Measurements from ENCODE around the gene GCGR. TPM values are rescaled to one million over a fixed set of nuclear protein-coding genes. Genes with fewer than 3 reads are reported as not detected.

The GCGR gene
- total and polyA plus RNA-seq, 2 experiments from 2014 or later: 0.17 to 0.23 TPM

DNA sequence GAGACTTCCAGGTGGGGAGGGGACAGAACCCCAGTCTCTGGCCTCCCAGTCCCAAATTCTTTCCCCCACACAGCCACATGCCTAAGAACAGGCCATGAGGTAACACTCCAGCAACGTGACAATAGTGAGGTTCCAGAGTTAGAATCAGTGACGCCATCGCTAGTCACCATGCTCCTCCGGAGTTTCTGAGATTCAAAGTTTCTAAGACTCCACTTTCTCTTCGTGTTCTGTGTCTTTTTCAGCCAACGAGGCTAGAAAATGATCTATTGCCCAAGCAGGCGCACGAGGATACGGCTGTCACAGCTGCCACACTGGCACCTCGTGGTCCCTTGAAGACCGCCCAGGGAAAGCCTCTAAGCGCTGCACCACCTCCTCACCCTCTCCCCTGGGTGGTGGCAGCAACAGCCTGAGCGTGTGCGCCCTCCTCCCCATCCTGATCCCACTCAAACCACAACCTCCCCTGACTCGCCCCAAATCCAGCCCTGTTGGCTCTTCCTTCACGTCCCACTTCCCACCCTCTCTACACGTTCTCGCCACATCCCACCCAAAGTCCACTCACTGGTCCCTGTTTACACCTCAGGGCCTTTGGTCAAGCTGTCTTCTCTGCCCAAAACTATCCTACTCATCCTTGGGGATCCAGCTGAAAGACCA lies 28.1 kb downstream of the GCGR start (continued):
- TF ChIP-seq EZH2phosphoT487 (IDR thresholded peaks at IDR 0.05; ENCODE audit: unreplicated experiment) (no peak), JUNB (IDR thresholded peaks at IDR 0.05; ENCODE audit: unreplicated experiment) (no peak)
- TF ChIP-seq, protein P1, sequence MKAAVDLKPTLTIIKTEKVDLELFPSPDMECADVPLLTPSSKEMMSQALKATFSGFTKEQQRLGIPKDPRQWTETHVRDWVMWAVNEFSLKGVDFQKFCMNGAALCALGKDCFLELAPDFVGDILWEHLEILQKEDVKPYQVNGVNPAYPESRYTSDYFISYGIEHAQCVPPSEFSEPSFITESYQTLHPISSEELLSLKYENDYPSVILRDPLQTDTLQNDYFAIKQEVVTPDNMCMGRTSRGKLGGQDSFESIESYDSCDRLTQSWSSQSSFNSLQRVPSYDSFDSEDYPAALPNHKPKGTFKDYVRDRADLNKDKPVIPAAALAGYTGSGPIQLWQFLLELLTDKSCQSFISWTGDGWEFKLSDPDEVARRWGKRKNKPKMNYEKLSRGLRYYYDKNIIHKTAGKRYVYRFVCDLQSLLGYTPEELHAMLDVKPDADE (IDR thresholded peaks at IDR 0.05): no peak

DNA sequence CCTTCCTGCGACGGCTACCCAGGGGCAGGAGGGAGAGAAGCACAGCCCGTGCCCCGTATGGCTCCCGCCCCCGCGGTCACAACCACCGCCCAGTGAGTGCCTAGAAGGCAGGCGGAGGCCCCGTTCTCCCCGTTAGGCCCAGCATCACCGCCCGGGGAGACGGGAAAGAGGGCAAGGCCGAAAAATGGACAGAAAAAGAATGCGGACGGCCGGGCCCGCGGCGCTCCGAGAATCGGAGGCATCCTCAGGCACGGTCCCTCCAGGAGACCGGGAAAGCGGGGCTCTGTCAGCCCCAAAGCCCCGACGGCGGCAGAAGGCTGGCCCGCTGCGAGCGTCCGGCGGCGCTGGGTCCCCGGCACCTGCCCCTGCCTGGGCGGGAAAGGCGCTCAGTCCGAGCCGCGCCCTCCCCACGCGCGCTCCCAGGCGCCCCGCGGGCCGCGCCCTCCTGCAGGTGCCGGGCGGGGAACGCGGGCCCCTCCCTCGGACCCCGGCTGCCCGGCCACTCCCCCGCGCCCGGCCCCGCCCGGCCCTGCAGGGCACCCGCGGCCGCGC lies 28.7 kb downstream of the GCGR start:
- Mint-ChIP-seq H3K36me3 (ENCODE audit: low read depth) (peaks cover 3% of the 10 kb centered on the region; the same call in 2 of the 3 replicates), H3K4me1 (peaks cover 20% of the 10 kb centered on the region), H3K27ac (no peak overlapping the region), H3K27me3 (ENCODE audit: insufficient read depth, low read depth, poor library complexity) (peaks cover 9% of the 10 kb centered on the region), H3K9me3 (no peaks in the 10 kb centered on the region), H3K4me3 (peak overlapping the region; percentile 87)
- DNase-seq (ENCODE audit: low spot score): peak; percentile 51
- H3K4me1 ChIP-seq (ENCODE audit: insufficient read depth): peaks cover 11% of the 10 kb centered on the region
- H3F3A ChIP-seq (replicated peaks; ENCODE audit: low read depth): peaks cover 21% of the 10 kb centered on the region; the same call in 1 of the 2 replicates
- no peaks in the 10 kb centered on the region; the same call in 1 of the 2 replicates for H4K20me1 ChIP-seq (replicated peaks; ENCODE audit: insufficient read depth)
- peak overlapping the region; percentile 84 for H3K4me3 ChIP-seq
- peaks cover 9% of the 10 kb centered on the region for H3K79me2 ChIP-seq (replicated peaks; ENCODE audit: insufficient read depth)
- no peaks in the 10 kb centered on the region for H3K27me3 ChIP-seq (ENCODE audit: insufficient read depth)
- H3K27ac ChIP-seq (ENCODE audit: low read depth): no peak overlapping the region
- no peak for TF ChIP-seq POLR2AphosphoS5 (IDR thresholded peaks at IDR 0.05; ENCODE audit: low read depth)
- no peak for TF ChIP-seq NANOG (IDR thresholded peaks at IDR 0.05; ENCODE audit: borderline replicate concordance)
- no peak for TF ChIP-seq JUNB (IDR thresholded peaks at IDR 0.05; ENCODE audit: unreplicated experiment)
- no peak for TF ChIP-seq EZH2phosphoT487 (IDR thresholded peaks at IDR 0.05; ENCODE audit: unreplicated experiment)
- TF ChIP-seq ZNF114 (CRISPR knock-in tag; IDR thresholded peaks at IDR 0.05): no peak
- TF ChIP-seq, protein P2, sequence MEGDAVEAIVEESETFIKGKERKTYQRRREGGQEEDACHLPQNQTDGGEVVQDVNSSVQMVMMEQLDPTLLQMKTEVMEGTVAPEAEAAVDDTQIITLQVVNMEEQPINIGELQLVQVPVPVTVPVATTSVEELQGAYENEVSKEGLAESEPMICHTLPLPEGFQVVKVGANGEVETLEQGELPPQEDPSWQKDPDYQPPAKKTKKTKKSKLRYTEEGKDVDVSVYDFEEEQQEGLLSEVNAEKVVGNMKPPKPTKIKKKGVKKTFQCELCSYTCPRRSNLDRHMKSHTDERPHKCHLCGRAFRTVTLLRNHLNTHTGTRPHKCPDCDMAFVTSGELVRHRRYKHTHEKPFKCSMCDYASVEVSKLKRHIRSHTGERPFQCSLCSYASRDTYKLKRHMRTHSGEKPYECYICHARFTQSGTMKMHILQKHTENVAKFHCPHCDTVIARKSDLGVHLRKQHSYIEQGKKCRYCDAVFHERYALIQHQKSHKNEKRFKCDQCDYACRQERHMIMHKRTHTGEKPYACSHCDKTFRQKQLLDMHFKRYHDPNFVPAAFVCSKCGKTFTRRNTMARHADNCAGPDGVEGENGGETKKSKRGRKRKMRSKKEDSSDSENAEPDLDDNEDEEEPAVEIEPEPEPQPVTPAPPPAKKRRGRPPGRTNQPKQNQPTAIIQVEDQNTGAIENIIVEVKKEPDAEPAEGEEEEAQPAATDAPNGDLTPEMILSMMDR (conservative IDR thresholded peaks at IDR 0.05; ENCODE audit: low read depth in 2 of 2): no peak
- TF ChIP-seq EZH2 (IDR thresholded peaks at IDR 0.05; ENCODE audit: low read depth, unreplicated experiment): no peak
- TF ChIP-seq, protein P3, sequence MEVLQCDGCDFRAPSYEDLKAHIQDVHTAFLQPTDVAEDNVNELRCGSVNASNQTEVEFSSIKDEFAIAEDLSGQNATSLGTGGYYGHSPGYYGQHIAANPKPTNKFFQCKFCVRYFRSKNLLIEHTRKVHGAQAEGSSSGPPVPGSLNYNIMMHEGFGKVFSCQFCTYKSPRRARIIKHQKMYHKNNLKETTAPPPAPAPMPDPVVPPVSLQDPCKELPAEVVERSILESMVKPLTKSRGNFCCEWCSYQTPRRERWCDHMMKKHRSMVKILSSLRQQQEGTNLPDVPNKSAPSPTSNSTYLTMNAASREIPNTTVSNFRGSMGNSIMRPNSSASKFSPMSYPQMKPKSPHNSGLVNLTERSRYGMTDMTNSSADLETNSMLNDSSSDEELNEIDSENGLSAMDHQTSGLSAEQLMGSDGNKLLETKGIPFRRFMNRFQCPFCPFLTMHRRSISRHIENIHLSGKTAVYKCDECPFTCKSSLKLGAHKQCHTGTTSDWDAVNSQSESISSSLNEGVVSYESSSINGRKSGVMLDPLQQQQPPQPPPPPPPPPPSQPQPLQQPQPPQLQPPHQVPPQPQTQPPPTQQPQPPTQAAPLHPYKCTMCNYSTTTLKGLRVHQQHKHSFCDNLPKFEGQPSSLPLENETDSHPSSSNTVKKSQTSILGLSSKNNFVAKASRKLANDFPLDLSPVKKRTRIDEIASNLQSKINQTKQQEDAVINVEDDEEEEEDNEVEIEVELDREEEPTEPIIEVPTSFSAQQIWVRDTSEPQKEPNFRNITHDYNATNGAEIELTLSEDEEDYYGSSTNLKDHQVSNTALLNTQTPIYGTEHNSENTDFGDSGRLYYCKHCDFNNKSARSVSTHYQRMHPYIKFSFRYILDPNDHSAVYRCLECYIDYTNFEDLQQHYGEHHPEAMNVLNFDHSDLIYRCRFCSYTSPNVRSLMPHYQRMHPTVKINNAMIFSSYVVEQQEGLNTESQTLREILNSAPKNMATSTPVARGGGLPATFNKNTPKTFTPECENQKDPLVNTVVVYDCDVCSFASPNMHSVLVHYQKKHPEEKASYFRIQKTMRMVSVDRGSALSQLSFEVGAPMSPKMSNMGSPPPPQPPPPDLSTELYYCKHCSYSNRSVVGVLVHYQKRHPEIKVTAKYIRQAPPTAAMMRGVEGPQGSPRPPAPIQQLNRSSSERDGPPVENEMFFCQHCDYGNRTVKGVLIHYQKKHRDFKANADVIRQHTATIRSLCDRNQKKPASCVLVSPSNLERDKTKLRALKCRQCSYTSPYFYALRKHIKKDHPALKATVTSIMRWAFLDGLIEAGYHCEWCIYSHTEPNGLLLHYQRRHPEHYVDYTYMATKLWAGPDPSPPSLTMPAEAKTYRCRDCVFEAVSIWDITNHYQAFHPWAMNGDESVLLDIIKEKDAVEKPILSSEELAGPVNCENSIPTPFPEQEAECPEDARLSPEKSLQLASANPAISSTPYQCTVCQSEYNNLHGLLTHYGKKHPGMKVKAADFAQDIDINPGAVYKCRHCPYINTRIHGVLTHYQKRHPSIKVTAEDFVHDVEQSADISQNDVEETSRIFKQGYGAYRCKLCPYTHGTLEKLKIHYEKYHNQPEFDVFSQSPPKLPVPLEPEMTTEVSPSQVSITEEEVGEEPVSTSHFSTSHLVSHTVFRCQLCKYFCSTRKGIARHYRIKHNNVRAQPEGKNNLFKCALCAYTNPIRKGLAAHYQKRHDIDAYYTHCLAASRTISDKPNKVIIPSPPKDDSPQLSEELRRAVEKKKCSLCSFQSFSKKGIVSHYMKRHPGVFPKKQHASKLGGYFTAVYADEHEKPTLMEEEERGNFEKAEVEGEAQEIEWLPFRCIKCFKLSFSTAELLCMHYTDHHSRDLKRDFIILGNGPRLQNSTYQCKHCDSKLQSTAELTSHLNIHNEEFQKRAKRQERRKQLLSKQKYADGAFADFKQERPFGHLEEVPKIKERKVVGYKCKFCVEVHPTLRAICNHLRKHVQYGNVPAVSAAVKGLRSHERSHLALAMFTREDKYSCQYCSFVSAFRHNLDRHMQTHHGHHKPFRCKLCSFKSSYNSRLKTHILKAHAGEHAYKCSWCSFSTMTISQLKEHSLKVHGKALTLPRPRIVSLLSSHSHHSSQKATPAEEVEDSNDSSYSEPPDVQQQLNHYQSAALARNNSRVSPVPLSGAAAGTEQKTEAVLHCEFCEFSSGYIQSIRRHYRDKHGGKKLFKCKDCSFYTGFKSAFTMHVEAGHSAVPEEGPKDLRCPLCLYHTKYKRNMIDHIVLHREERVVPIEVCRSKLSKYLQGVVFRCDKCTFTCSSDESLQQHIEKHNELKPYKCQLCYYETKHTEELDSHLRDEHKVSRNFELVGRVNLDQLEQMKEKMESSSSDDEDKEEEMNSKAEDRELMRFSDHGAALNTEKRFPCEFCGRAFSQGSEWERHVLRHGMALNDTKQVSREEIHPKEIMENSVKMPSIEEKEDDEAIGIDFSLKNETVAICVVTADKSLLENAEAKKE (CRISPR knock-in tag; IDR thresholded peaks at IDR 0.05): no peak
- H3K36me3 ChIP-seq (ENCODE audit: insufficient read depth): no peaks in the 10 kb centered on the region
- H3K4me2 ChIP-seq: peak overlapping the region; percentile 96
- no peaks in the 10 kb centered on the region for H3K9me2 ChIP-seq (ENCODE audit: insufficient read depth)
- no peak overlapping the region for H2AFZ ChIP-seq
- ATAC-seq: peak; percentile 19

Measured in GM23338 (cell line).